ENCODE results near the gene REM1. TPM values are rescaled to one million over a fixed set of nuclear protein-coding genes. Genes with fewer than 3 reads are reported as not detected.

The REM1 gene
- total and polyA plus RNA-seq, 2 experiments from 2014 or later = 0.28 TPM; not detected in 1

DNA sequence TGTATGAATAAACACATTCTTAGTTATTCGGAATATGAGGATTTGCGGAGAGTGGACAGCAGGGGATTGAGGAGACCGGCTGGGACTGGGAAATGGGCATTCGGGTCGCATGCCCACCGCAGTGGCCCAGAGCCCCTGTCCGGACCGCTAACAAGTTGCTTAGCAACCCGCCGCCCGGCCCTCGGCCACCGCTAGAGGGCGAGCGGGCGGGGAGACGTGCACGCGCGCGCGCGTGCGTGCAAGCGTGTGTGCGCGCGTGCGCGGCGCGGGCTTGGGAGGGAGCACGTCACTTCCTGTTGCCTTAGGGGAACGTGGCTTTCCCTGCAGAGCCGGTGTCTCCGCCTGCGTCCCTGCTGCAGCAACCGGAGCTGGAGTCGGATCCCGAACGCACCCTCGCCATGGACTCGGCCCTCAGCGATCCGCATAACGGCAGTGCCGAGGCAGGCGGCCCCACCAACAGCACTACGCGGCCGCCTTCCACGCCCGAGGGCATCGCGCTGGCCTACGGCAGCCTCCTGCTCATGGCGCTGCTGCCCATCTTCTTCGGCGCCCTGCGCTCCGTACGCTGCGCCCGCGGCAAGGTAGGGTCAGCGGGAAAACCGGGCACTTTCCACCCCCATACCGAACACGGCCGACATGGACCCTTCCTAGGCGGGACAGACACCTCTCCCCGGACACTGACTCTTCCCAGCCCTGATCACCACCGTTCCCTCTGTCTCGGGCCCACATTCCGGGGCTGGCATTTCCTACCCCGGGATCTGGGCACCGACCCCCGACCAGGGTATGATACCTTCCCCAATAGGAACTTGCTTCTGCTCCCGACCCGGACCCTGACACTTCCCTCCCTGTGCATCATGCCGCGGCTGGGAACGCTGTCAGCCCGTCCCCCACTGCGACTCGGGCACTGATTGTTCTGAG is 39.3 kb downstream of the REM1 start, which contains the start of gene HM13:
Gene HM13 (plus strand): TSS at position 289 of the 918 bp plus-strand sequence. CDS start 110 bp downstream, at position 399.
- H3K4me1 Mint-ChIP-seq = no peaks in the 10 kb centered on the region
- Histone ChIP-seq H3K36me3 (ENCODE audit: insufficient read depth) (0 out of 2 replicates have a peak, but pooled peaks cover 7% of the 10 kb centered on the region), H3K4me1 (ENCODE audit: insufficient read depth) (peaks cover 27% of the 10 kb centered on the region), H3K4me2 (peak within 1 kb of the TSS; percentile 100), H4K20me1 (replicated peaks; ENCODE audit: insufficient read depth) (peaks cover 44% of the 10 kb centered on the region), H3K79me2 (replicated peaks; ENCODE audit: insufficient read depth) (peaks cover 49% of the 10 kb centered on the region), H3F3A (replicated peaks; ENCODE audit: low read depth) (peaks cover 34% of the 10 kb centered on the region), H3K9me2 (ENCODE audit: insufficient read depth) (no peaks in the 10 kb centered on the region), H2AFZ (peak within 1 kb of the TSS; percentile 100), H3K27ac (ENCODE audit: low read depth) (peak within 1 kb of the TSS; percentile 97), H3K27me3 (ENCODE audit: insufficient read depth) (no peaks in the 10 kb centered on the region), H3K4me3 (peak within 1 kb of the TSS; percentile 100)
- ATAC-seq (peak; percentile 87), DNase-seq (ENCODE audit: low spot score) (peak; percentile 99)
- H3K4me3 Mint-ChIP-seq = peak within 1 kb of the TSS; percentile 63
- peaks cover 7% of the 10 kb centered on the region for H3K27me3 Mint-ChIP-seq (ENCODE audit: insufficient read depth, low read depth, poor library complexity)
- no peak within 1 kb of the TSS for H3K27ac Mint-ChIP-seq
- TF ChIP-seq, protein P1, sequence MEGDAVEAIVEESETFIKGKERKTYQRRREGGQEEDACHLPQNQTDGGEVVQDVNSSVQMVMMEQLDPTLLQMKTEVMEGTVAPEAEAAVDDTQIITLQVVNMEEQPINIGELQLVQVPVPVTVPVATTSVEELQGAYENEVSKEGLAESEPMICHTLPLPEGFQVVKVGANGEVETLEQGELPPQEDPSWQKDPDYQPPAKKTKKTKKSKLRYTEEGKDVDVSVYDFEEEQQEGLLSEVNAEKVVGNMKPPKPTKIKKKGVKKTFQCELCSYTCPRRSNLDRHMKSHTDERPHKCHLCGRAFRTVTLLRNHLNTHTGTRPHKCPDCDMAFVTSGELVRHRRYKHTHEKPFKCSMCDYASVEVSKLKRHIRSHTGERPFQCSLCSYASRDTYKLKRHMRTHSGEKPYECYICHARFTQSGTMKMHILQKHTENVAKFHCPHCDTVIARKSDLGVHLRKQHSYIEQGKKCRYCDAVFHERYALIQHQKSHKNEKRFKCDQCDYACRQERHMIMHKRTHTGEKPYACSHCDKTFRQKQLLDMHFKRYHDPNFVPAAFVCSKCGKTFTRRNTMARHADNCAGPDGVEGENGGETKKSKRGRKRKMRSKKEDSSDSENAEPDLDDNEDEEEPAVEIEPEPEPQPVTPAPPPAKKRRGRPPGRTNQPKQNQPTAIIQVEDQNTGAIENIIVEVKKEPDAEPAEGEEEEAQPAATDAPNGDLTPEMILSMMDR (conservative IDR thresholded peaks at IDR 0.05; ENCODE audit: low read depth in 2 of 2) = peak; percentile 94 to 96
- TF ChIP-seq ZNF114 (CRISPR knock-in tag; IDR thresholded peaks at IDR 0.05) = peak; percentile 99
- no peak for TF ChIP-seq JUNB (IDR thresholded peaks at IDR 0.05; ENCODE audit: unreplicated experiment)
- TF ChIP-seq STAT1 (IDR thresholded peaks at IDR 0.05; ENCODE audit: unreplicated experiment) = no peak
- TF ChIP-seq, protein P2, sequence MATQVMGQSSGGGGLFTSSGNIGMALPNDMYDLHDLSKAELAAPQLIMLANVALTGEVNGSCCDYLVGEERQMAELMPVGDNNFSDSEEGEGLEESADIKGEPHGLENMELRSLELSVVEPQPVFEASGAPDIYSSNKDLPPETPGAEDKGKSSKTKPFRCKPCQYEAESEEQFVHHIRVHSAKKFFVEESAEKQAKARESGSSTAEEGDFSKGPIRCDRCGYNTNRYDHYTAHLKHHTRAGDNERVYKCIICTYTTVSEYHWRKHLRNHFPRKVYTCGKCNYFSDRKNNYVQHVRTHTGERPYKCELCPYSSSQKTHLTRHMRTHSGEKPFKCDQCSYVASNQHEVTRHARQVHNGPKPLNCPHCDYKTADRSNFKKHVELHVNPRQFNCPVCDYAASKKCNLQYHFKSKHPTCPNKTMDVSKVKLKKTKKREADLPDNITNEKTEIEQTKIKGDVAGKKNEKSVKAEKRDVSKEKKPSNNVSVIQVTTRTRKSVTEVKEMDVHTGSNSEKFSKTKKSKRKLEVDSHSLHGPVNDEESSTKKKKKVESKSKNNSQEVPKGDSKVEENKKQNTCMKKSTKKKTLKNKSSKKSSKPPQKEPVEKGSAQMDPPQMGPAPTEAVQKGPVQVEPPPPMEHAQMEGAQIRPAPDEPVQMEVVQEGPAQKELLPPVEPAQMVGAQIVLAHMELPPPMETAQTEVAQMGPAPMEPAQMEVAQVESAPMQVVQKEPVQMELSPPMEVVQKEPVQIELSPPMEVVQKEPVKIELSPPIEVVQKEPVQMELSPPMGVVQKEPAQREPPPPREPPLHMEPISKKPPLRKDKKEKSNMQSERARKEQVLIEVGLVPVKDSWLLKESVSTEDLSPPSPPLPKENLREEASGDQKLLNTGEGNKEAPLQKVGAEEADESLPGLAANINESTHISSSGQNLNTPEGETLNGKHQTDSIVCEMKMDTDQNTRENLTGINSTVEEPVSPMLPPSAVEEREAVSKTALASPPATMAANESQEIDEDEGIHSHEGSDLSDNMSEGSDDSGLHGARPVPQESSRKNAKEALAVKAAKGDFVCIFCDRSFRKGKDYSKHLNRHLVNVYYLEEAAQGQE (IDR thresholded peaks at IDR 0.05; ENCODE audit: unreplicated experiment) = no peak
- TF ChIP-seq NANOG (IDR thresholded peaks at IDR 0.05; ENCODE audit: borderline replicate concordance) = no peak
- TF ChIP-seq, protein P3, sequence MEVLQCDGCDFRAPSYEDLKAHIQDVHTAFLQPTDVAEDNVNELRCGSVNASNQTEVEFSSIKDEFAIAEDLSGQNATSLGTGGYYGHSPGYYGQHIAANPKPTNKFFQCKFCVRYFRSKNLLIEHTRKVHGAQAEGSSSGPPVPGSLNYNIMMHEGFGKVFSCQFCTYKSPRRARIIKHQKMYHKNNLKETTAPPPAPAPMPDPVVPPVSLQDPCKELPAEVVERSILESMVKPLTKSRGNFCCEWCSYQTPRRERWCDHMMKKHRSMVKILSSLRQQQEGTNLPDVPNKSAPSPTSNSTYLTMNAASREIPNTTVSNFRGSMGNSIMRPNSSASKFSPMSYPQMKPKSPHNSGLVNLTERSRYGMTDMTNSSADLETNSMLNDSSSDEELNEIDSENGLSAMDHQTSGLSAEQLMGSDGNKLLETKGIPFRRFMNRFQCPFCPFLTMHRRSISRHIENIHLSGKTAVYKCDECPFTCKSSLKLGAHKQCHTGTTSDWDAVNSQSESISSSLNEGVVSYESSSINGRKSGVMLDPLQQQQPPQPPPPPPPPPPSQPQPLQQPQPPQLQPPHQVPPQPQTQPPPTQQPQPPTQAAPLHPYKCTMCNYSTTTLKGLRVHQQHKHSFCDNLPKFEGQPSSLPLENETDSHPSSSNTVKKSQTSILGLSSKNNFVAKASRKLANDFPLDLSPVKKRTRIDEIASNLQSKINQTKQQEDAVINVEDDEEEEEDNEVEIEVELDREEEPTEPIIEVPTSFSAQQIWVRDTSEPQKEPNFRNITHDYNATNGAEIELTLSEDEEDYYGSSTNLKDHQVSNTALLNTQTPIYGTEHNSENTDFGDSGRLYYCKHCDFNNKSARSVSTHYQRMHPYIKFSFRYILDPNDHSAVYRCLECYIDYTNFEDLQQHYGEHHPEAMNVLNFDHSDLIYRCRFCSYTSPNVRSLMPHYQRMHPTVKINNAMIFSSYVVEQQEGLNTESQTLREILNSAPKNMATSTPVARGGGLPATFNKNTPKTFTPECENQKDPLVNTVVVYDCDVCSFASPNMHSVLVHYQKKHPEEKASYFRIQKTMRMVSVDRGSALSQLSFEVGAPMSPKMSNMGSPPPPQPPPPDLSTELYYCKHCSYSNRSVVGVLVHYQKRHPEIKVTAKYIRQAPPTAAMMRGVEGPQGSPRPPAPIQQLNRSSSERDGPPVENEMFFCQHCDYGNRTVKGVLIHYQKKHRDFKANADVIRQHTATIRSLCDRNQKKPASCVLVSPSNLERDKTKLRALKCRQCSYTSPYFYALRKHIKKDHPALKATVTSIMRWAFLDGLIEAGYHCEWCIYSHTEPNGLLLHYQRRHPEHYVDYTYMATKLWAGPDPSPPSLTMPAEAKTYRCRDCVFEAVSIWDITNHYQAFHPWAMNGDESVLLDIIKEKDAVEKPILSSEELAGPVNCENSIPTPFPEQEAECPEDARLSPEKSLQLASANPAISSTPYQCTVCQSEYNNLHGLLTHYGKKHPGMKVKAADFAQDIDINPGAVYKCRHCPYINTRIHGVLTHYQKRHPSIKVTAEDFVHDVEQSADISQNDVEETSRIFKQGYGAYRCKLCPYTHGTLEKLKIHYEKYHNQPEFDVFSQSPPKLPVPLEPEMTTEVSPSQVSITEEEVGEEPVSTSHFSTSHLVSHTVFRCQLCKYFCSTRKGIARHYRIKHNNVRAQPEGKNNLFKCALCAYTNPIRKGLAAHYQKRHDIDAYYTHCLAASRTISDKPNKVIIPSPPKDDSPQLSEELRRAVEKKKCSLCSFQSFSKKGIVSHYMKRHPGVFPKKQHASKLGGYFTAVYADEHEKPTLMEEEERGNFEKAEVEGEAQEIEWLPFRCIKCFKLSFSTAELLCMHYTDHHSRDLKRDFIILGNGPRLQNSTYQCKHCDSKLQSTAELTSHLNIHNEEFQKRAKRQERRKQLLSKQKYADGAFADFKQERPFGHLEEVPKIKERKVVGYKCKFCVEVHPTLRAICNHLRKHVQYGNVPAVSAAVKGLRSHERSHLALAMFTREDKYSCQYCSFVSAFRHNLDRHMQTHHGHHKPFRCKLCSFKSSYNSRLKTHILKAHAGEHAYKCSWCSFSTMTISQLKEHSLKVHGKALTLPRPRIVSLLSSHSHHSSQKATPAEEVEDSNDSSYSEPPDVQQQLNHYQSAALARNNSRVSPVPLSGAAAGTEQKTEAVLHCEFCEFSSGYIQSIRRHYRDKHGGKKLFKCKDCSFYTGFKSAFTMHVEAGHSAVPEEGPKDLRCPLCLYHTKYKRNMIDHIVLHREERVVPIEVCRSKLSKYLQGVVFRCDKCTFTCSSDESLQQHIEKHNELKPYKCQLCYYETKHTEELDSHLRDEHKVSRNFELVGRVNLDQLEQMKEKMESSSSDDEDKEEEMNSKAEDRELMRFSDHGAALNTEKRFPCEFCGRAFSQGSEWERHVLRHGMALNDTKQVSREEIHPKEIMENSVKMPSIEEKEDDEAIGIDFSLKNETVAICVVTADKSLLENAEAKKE (CRISPR knock-in tag; IDR thresholded peaks at IDR 0.05) = no peak; the same call in 1 of the 2 replicates
- TF ChIP-seq CREB1 (CRISPR knock-in tag; IDR thresholded peaks at IDR 0.05; ENCODE audit: low read depth) = peak; percentile 95
- peak; percentile 48; the same call in 1 of the 2 replicates for TF ChIP-seq ZNF331 (CRISPR knock-in tag; IDR thresholded peaks at IDR 0.05; ENCODE audit: low read depth)
- TF ChIP-seq, protein P4, sequence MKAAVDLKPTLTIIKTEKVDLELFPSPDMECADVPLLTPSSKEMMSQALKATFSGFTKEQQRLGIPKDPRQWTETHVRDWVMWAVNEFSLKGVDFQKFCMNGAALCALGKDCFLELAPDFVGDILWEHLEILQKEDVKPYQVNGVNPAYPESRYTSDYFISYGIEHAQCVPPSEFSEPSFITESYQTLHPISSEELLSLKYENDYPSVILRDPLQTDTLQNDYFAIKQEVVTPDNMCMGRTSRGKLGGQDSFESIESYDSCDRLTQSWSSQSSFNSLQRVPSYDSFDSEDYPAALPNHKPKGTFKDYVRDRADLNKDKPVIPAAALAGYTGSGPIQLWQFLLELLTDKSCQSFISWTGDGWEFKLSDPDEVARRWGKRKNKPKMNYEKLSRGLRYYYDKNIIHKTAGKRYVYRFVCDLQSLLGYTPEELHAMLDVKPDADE (IDR thresholded peaks at IDR 0.05) = peak; percentile 63; the same call in 1 of the 2 replicates
- no peak for TF ChIP-seq EZH2phosphoT487 (IDR thresholded peaks at IDR 0.05; ENCODE audit: unreplicated experiment)
- peak; percentile 99 for TF ChIP-seq POLR2AphosphoS5 (IDR thresholded peaks at IDR 0.05; ENCODE audit: low read depth)
- no peak for TF ChIP-seq EZH2 (IDR thresholded peaks at IDR 0.05; ENCODE audit: low read depth, unreplicated experiment)
- H3K9me3 Mint-ChIP-seq = peaks cover 11% of the 10 kb centered on the region
- peaks cover 7% of the 10 kb centered on the region; the same call in 2 of the 3 replicates for H3K36me3 Mint-ChIP-seq (ENCODE audit: low read depth)

All from GM23338 (cell line).